B cell (primary cell): ENCODE results near the gene MRNIP.

Experiments used
- CTCF ChIP-seq: fragments of 200-600 bp; IDR thresholded peaks from one replicate; pipeline ENCODE4 v1.8.0; 2022; ENCODE audit warnings: antibody characterized with exemption, mild to moderate bottlenecking
- EZH2 ChIP-seq: IDR thresholded peaks from 2 replicates; pipeline ENCODE4 v1.6.1; 2012; ENCODE audit warnings: borderline replicate concordance, low read depth, mild to moderate bottlenecking, moderate library complexity, low read length; ENCODE audit not compliant: insufficient read depth, poor library complexity, severe bottlenecking

- TF ChIP-seq CTCF (no peak), EZH2 (no peak)
Observed at GRCh38 chr5:179876610-179876952, 18.0 kb upstream of the MRNIP start.
